ENCODE data around the gene HDAC4. TPM values are rescaled to one million over a fixed set of nuclear protein-coding genes. Genes with fewer than 3 reads are reported as not detected.

Gene HDAC4
- total and polyA plus RNA-seq, 10 of the 15 experiments (the other 5 are each of a cell fraction or from before 2014, with no cell fraction given), result 0.22 to 15.7 (median 4.8) TPM

DNA sequence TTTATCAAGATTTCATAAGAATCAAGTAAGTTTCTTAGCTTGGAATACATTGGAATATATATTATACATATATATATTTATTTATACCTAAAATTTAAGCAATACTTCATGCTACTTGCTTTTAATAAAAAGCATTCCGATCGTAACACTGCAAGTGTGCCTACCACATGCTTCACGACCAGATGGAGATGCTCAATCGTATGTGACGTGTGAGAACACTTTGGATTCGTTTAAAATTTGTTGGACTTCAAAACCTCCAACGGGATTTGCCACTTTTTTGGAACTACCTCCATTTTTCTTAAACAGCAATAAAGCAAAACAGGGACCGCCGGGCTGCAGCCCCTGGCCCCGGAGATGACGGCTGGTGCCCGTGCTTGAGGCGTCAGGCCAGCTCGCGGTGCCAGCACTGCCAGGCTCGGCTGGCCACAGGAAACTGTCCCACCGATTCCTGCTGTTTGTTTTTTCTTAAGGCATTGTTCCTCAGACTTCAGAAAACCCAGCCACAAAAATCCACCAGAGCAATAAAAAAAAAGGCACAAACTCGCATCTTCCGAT is 348.9 kb downstream of the HDAC4 start (continued):
- TF ChIP-seq, protein P1, sequence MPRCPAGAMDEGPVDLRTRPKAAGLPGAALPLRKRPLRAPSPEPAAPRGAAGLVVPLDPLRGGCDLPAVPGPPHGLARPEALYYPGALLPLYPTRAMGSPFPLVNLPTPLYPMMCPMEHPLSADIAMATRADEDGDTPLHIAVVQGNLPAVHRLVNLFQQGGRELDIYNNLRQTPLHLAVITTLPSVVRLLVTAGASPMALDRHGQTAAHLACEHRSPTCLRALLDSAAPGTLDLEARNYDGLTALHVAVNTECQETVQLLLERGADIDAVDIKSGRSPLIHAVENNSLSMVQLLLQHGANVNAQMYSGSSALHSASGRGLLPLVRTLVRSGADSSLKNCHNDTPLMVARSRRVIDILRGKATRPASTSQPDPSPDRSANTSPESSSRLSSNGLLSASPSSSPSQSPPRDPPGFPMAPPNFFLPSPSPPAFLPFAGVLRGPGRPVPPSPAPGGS (IDR thresholded peaks at IDR 0.05; ENCODE audit: borderline replicate concordance, insufficient read depth, low read depth, low read length, poor library complexity, severe bottlenecking), result no peak
- TF ChIP-seq BACH1 (IDR thresholded peaks at IDR 0.05; ENCODE audit: borderline replicate concordance) (no peak), FOS (IDR thresholded peaks at IDR 0.05; ENCODE audit: borderline replicate concordance, extremely low read depth, insufficient read length) (no peak), SMARCA5 (IDR thresholded peaks at IDR 0.05) (no peak), CREB1 (IDR thresholded peaks at IDR 0.05; ENCODE audit: low read depth) (no peak)
- TF ChIP-seq, protein P2, sequence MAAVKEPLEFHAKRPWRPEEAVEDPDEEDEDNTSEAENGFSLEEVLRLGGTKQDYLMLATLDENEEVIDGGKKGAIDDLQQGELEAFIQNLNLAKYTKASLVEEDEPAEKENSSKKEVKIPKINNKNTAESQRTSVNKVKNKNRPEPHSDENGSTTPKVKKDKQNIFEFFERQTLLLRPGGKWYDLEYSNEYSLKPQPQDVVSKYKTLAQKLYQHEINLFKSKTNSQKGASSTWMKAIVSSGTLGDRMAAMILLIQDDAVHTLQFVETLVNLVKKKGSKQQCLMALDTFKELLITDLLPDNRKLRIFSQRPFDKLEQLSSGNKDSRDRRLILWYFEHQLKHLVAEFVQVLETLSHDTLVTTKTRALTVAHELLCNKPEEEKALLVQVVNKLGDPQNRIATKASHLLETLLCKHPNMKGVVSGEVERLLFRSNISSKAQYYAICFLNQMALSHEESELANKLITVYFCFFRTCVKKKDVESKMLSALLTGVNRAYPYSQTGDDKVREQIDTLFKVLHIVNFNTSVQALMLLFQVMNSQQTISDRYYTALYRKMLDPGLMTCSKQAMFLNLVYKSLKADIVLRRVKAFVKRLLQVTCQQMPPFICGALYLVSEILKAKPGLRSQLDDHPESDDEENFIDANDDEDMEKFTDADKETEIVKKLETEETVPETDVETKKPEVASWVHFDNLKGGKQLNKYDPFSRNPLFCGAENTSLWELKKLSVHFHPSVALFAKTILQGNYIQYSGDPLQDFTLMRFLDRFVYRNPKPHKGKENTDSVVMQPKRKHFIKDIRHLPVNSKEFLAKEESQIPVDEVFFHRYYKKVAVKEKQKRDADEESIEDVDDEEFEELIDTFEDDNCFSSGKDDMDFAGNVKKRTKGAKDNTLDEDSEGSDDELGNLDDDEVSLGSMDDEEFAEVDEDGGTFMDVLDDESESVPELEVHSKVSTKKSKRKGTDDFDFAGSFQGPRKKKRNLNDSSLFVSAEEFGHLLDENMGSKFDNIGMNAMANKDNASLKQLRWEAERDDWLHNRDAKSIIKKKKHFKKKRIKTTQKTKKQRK (IDR thresholded peaks at IDR 0.05; ENCODE audit: low read depth, low read length), result no peak

DNA sequence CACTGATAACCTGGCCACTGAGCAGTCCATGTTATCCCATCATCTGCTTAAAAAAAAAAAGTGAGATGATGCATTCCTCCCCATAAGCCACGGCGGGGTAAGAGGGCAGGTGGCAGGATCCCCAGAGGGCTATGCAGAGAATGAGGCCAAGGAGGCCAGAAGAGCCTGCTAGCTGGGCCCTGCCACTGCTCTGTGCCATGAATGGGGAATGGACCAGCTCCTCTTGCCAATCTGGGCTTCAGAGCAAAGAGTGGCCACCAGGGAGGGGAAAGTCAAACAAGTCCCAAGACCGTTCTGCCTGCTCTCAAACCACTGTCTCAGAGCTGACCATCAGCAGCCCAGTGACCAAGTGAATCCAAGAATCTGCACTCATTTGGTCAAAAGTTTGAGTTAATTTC is 350.6 kb downstream of the HDAC4 start:
- in situ Hi-C loops (cut with MboI), result no loop called here
- Histone ChIP-seq H3K36me3 (ENCODE audit: control insufficient read depth in 2 of 2, insufficient read depth in 2 of 2, low read length in 1 of 2) (no peaks in the 10 kb centered on the region), H4K20me1 (ENCODE audit: control insufficient read depth, insufficient read depth) (no peaks in the 10 kb centered on the region), H3K4me2 (ENCODE audit: control insufficient read depth, insufficient read depth) (no peak overlapping the region), H3K27ac (ENCODE audit: control insufficient read depth, insufficient read depth) (no peak overlapping the region), H2AFZ (ENCODE audit: control insufficient read depth, low read depth, low read length) (no peak overlapping the region), H3K4me1 (ENCODE audit: control insufficient read depth, insufficient read depth, low read length) (no peaks in the 10 kb centered on the region), H3K9me3 (replicated peaks; ENCODE audit: control insufficient read depth, insufficient read depth, low read length) (no peaks in the 10 kb centered on the region), H3K27me3 (replicated peaks in 1 of 2; ENCODE audit: control insufficient read depth in 2 of 2, insufficient read depth in 2 of 2, low read length in 1 of 2) (no peaks in the 10 kb centered on the region), H3K9ac (ENCODE audit: control insufficient read depth, insufficient read depth, low read length) (no peak overlapping the region), H3K4me3 (no peak overlapping the region), H3K79me2 (ENCODE audit: control insufficient read depth, insufficient read depth, low read length) (no peaks in the 10 kb centered on the region)
- POLR2A ChIA-PET, result no interaction called here
- FAIRE-seq, result no peak
- CTCF ChIA-PET, result no interaction called here
- RAD21 ChIA-PET (ENCODE audit: unreplicated experiment), result no interaction called here
- intact Hi-C loops (cut with micrococcal nuclease; ENCODE audit: unreplicated experiment), result no loop called here
- ATAC-seq, result no peak
- no peak for DNase-seq (ENCODE audit: low read depth, low spot score)
- SMC1A ChIA-PET (ENCODE audit: uncharacterized antibody, unreplicated experiment), result no interaction called here
- 33% methylated on average over 3 of the region's 3 CpGs for WGBS (ENCODE audit: insufficient coverage, insufficient replicate concordance, low lambda C conversion rate, missing lambda C conversion rate)
- no TSS peak for BruUV-seq (replicated peaks)
- TF ChIP-seq GATAD2B (conservative IDR thresholded peaks at IDR 0.05; ENCODE audit: low read depth) (no peak), HDGF (IDR thresholded peaks at IDR 0.05) (no peak), KAT2A (conservative IDR thresholded peaks at IDR 0.05; ENCODE audit: control insufficient read depth, low read depth, low read length) (no peak), MEF2A (IDR thresholded peaks at IDR 0.05; ENCODE audit: insufficient read depth, low read depth, low read length) (no peak), LARP7 (IDR thresholded peaks at IDR 0.05) (no peak), NFYB (IDR thresholded peaks at IDR 0.05; ENCODE audit: insufficient read depth, low read depth, low read length) (no peak), ETV6 (conservative IDR thresholded peaks at IDR 0.05 in 1 of 2, IDR thresholded peaks at IDR 0.05 in 1 of 2; ENCODE audit: borderline replicate concordance in 1 of 2, low read depth in 1 of 2) (no peak), ASH2L (IDR thresholded peaks at IDR 0.05; ENCODE audit: borderline replicate concordance, low read depth) (no peak)
- TF ChIP-seq, protein P1 (IDR thresholded peaks at IDR 0.05; ENCODE audit: borderline replicate concordance, insufficient read depth, low read depth, low read length, poor library complexity, severe bottlenecking), result no peak
- TF ChIP-seq, protein P3, sequence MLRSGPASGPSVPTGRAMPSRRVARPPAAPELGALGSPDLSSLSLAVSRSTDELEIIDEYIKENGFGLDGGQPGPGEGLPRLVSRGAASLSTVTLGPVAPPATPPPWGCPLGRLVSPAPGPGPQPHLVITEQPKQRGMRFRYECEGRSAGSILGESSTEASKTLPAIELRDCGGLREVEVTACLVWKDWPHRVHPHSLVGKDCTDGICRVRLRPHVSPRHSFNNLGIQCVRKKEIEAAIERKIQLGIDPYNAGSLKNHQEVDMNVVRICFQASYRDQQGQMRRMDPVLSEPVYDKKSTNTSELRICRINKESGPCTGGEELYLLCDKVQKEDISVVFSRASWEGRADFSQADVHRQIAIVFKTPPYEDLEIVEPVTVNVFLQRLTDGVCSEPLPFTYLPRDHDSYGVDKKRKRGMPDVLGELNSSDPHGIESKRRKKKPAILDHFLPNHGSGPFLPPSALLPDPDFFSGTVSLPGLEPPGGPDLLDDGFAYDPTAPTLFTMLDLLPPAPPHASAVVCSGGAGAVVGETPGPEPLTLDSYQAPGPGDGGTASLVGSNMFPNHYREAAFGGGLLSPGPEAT (IDR thresholded peaks at IDR 0.05; ENCODE audit: low read depth), result no peak

Measured in GM12878 (cell line).